ENCODE measurements around the gene ZNF618. TPM values are rescaled to one million over a fixed set of nuclear protein-coding genes. Genes with fewer than 3 reads are reported as not detected.

Gene ZNF618
- total RNA-seq, 2 donors from 2014 or later = 11.9 to 17.1 TPM

- Histone ChIP-seq H3K27ac (peak overlapping the region; percentile 57 to 92 (median 84)), H3K4me3 (no peak overlapping the region), H3K27me3 (no peaks in the 10 kb centered on the region), H3K4me1 (peaks cover 63% of the 10 kb centered on the region), H3K9me3 (no peaks in the 10 kb centered on the region), H3K36me3 (replicated peaks in 1 of 2; ENCODE audit: insufficient read depth in 1 of 2, low read depth in 2 of 2) (no peaks in the 10 kb centered on the region)
- DNase-seq = peak in 2 of 4 donors; percentile 58 to 72
- intact Hi-C loops (cut with DNase I) = no loop called here
- WGBS, 2 donors = 59 to 78% methylated on average over 6 of the region's 6 CpGs
- no peak for TF ChIP-seq CTCF (IDR thresholded peaks at IDR 0.05)
- TF ChIP-seq POLR2A (IDR thresholded peaks at IDR 0.05) = no peak
- ATAC-seq = no peak
Measured at GRCh38 chr9:113911850-113912557, 35.9 kb downstream of the ZNF618 start.

GRCh38 chr9:113912816-113913215, 36.7 kb downstream of the ZNF618 start:
- intact Hi-C loops (cut with DNase I) = no loop called here
- Histone ChIP-seq H3K36me3 (replicated peaks in 1 of 2; ENCODE audit: insufficient read depth in 1 of 2, low read depth in 2 of 2) (no peaks in the 10 kb centered on the region), H3K4me3 (no peak overlapping the region), H3K27ac (peak overlapping the region; percentile 19 to 92 (median 39)), H3K9me3 (no peaks in the 10 kb centered on the region), H3K27me3 (no peaks in the 10 kb centered on the region), H3K4me1 (peaks cover 59% of the 10 kb centered on the region)
- TF ChIP-seq POLR2A (IDR thresholded peaks at IDR 0.05) = no peak
- no peak for TF ChIP-seq CTCF (IDR thresholded peaks at IDR 0.05)
- DNase-seq = peak in 1 of 4 donors; percentile 28
- ATAC-seq = no peak
- 58 to 66% methylated on average over 8 of the region's 8 CpGs for WGBS, 2 donors

GRCh38 chr9:113913426-113914195, 37.5 kb downstream of the ZNF618 start:
- TF ChIP-seq CTCF (IDR thresholded peaks at IDR 0.05) = no peak
- TF ChIP-seq POLR2A (IDR thresholded peaks at IDR 0.05) = no peak
- Histone ChIP-seq H3K36me3 (replicated peaks in 1 of 2; ENCODE audit: insufficient read depth in 1 of 2, low read depth in 2 of 2) (no peaks in the 10 kb centered on the region), H3K27ac (peak overlapping the region; percentile 19 to 92 (median 24)), H3K4me3 (no peak overlapping the region), H3K4me1 (peaks cover 56% of the 10 kb centered on the region), H3K9me3 (no peaks in the 10 kb centered on the region), H3K27me3 (no peaks in the 10 kb centered on the region)
- 73 to 81% methylated on average over 5 of the region's 5 CpGs for WGBS, 2 donors
- DNase-seq (peak in 3 of 4 donors; percentile 52 to 65 (median 65)), ATAC-seq (no peak)
- intact Hi-C loops (cut with DNase I) = no loop called here

- no peak overlapping the region for H3K4me3 ChIP-seq
- no peaks in the 10 kb centered on the region for H3K27me3 ChIP-seq
- no peak for ATAC-seq
- H3K27ac ChIP-seq = no peak overlapping the region
- TF ChIP-seq CTCF (IDR thresholded peaks at IDR 0.05) = no peak
- no peaks in the 10 kb centered on the region for H3K9me3 ChIP-seq
- no peaks in the 10 kb centered on the region for H3K36me3 ChIP-seq (replicated peaks in 1 of 2; ENCODE audit: insufficient read depth in 1 of 2, low read depth in 2 of 2)
- WGBS, 2 donors = 72 to 73% methylated on average over 2 of the region's 2 CpGs
- intact Hi-C loops (cut with DNase I) = no loop called here
- DNase-seq = no peak
- H3K4me1 ChIP-seq = peaks cover 47% of the 10 kb centered on the region
Measured at GRCh38 chr9:113914517-113914916, 38.4 kb downstream of the ZNF618 start.
